H1 (cell line): ENCODE measurements around the gene HOXB4.

Source experiments
- EP300 ChIP-seq, 2 experiments: IDR thresholded peaks; 1 replicate in 1 of 2; 2 replicates in 1 of 2; pipeline ENCODE4 v1.6.1; 2011 to 2012; ENCODE audit warnings: low read depth in 2 of 2, low read length in 2 of 2, mild to moderate bottlenecking in 2 of 2, borderline replicate concordance in 1 of 2, inconsistent platforms in 1 of 2, moderate library complexity in 1 of 2
- EZH2 ChIP-seq: fragments of 200-600 bp; sonication (generic); IDR thresholded peaks from 2 replicates; pipeline ENCODE4 v1.7.1; 2012; ENCODE audit warnings: low read depth, mild to moderate bottlenecking, moderate library complexity, low read length, inconsistent platforms; ENCODE audit not compliant: severe bottlenecking
- HDAC2 ChIP-seq, 2 experiments: fragments of 300-600 bp in 1 of 2; sonication (generic) in 1 of 2; IDR thresholded peaks; 2 replicates each; pipeline ENCODE4 v1.6.1; 2011 to 2012; ENCODE audit warnings: low read depth in 2 of 2, low read length in 2 of 2, mild to moderate bottlenecking in 2 of 2, moderate library complexity in 2 of 2, borderline replicate concordance in 1 of 2, inconsistent platforms in 1 of 2
- JUN ChIP-seq: IDR thresholded peaks from 2 replicates; pipeline ENCODE4 v1.6.1; 2011; ENCODE audit warnings: low read depth, mild to moderate bottlenecking, improper control_type of control experiment, low read length
- JUND ChIP-seq: IDR thresholded peaks from 2 replicates; pipeline ENCODE4 v1.6.1; 2011; ENCODE audit warnings: mild to moderate bottlenecking, improper control_type of control experiment, low read length
- POLR2A ChIP-seq, 2 experiments: IDR thresholded peaks; 1 replicate in 1 of 2; 2 replicates in 1 of 2; pipeline ENCODE4 v1.6.1; 2011; ENCODE audit warnings: low read depth in 2 of 2, low read length in 2 of 2, mild to moderate bottlenecking in 2 of 2; ENCODE audit errors: control extremely low read depth in 1 of 2
- POLR2AphosphoS5 ChIP-seq: IDR thresholded peaks from 2 replicates; pipeline ENCODE4 v1.6.1; 2011; ENCODE audit warnings: low read depth, low read length
- RAD21 ChIP-seq, 2 experiments: IDR thresholded peaks in 1 of 2; conservative IDR thresholded peaks in 1 of 2; 2 replicates each; pipeline ENCODE4 v1.6.1; 2011; ENCODE audit warnings: low read depth in 2 of 2, low read length in 2 of 2, improper control_type of control experiment in 1 of 2, inconsistent platforms in 1 of 2, mild to moderate bottlenecking in 1 of 2, moderate library complexity in 1 of 2
- TCF12 ChIP-seq: IDR thresholded peaks from 2 replicates; pipeline ENCODE4 v1.6.1; 2011; ENCODE audit warnings: low read depth, mild to moderate bottlenecking, low read length
- TF ChIP-seq, protein P1 (sequence below), 3 experiments: IDR thresholded peaks; 1 replicate in 2 of 3; 2 replicates in 1 of 3; pipeline versions ENCODE4 v1.5.1 to v1.6.1; 2011; ENCODE audit warnings: low read length in 3 of 3, mild to moderate bottlenecking in 3 of 3, inconsistent platforms in 2 of 3, low read depth in 1 of 3, moderate library complexity in 1 of 3; ENCODE audit not compliant: insufficient read depth in 1 of 3; ENCODE audit errors: control extremely low read depth in 1 of 3
- TF ChIP-seq, protein P2 (sequence below): IDR thresholded peaks from 2 replicates; pipeline ENCODE4 v1.6.1; 2012; ENCODE audit warnings: low read length, inconsistent platforms

GRCh38 chr17:48616717-48617470 lies 38.7 kb upstream of the HOXB4 start:
- no peak for TF ChIP-seq POLR2AphosphoS5
- TF ChIP-seq, protein P1, sequence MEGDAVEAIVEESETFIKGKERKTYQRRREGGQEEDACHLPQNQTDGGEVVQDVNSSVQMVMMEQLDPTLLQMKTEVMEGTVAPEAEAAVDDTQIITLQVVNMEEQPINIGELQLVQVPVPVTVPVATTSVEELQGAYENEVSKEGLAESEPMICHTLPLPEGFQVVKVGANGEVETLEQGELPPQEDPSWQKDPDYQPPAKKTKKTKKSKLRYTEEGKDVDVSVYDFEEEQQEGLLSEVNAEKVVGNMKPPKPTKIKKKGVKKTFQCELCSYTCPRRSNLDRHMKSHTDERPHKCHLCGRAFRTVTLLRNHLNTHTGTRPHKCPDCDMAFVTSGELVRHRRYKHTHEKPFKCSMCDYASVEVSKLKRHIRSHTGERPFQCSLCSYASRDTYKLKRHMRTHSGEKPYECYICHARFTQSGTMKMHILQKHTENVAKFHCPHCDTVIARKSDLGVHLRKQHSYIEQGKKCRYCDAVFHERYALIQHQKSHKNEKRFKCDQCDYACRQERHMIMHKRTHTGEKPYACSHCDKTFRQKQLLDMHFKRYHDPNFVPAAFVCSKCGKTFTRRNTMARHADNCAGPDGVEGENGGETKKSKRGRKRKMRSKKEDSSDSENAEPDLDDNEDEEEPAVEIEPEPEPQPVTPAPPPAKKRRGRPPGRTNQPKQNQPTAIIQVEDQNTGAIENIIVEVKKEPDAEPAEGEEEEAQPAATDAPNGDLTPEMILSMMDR (IDR thresholded peaks at IDR 0.05; ENCODE audit: control extremely low read depth in 1 of 3, insufficient read depth in 1 of 3, low read depth in 1 of 3, low read length in 3 of 3): no peak
- no peak for TF ChIP-seq EP300 (IDR thresholded peaks at IDR 0.05; ENCODE audit: borderline replicate concordance in 1 of 2, low read depth in 2 of 2, low read length in 2 of 2)
- TF ChIP-seq JUND: no peak
- TF ChIP-seq JUN: no peak
- TF ChIP-seq, protein P2, sequence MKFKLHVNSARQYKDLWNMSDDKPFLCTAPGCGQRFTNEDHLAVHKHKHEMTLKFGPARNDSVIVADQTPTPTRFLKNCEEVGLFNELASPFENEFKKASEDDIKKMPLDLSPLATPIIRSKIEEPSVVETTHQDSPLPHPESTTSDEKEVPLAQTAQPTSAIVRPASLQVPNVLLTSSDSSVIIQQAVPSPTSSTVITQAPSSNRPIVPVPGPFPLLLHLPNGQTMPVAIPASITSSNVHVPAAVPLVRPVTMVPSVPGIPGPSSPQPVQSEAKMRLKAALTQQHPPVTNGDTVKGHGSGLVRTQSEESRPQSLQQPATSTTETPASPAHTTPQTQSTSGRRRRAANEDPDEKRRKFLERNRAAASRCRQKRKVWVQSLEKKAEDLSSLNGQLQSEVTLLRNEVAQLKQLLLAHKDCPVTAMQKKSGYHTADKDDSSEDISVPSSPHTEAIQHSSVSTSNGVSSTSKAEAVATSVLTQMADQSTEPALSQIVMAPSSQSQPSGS: no peak
- no peak for TF ChIP-seq HDAC2 (IDR thresholded peaks at IDR 0.05; ENCODE audit: borderline replicate concordance in 1 of 2, low read depth in 2 of 2, low read length in 2 of 2)
- TF ChIP-seq POLR2A (IDR thresholded peaks at IDR 0.05; ENCODE audit: control extremely low read depth in 1 of 2, low read depth in 2 of 2, low read length in 2 of 2): no peak
- no peak for TF ChIP-seq TCF12
- peak; percentile 57 for TF ChIP-seq EZH2
- TF ChIP-seq RAD21 (IDR thresholded peaks at IDR 0.05 in 1 of 2, conservative IDR thresholded peaks at IDR 0.05 in 1 of 2; ENCODE audit: low read depth in 2 of 2, low read length in 2 of 2): no peak
